Stomach smooth muscle (tissue), 2 donors: ENCODE results near the gene HMG20B.
A peak's percentile ranks its signal among the peaks of the same experiment; 100 is the strongest.

Experiments
- H3K27ac ChIP-seq: one replicate; pipeline ENCODE4 v1.7.0; 2013; ENCODE audit warnings: mild to moderate bottlenecking, low read length, inconsistent platforms
- H3K27me3 ChIP-seq, 2 donors: one replicate each; pipeline ENCODE4 v1.7.0; 2013; ENCODE audit warnings: low read length in 2 of 2; ENCODE audit not compliant: insufficient read depth in 2 of 2, control insufficient read depth in 1 of 2
- H3K36me3 ChIP-seq, 2 donors: one replicate each; pipeline ENCODE4 v1.7.0; 2013; ENCODE audit warnings: low read length in 2 of 2; ENCODE audit not compliant: control insufficient read depth in 2 of 2, insufficient read depth in 2 of 2
- H3K4me1 ChIP-seq: one replicate; pipeline ENCODE4 v1.7.0; 2013; ENCODE audit warnings: low read length; ENCODE audit not compliant: control insufficient read depth, insufficient read depth
- H3K4me3 ChIP-seq, 2 donors: one replicate each; pipeline ENCODE4 v1.7.0; 2013; ENCODE audit warnings: low read length in 2 of 2
- H3K9ac ChIP-seq, 2 donors: one replicate each; pipeline ENCODE4 v1.7.0; 2013; ENCODE audit warnings: low read length in 2 of 2, mild to moderate bottlenecking in 1 of 2
- H3K9me3 ChIP-seq, 2 donors: one replicate each; pipeline ENCODE4 v1.7.0; 2013; ENCODE audit warnings: low read length in 2 of 2; ENCODE audit not compliant: control insufficient read depth in 2 of 2
- donor health status: healthy.
- donor health status: Pancreatic carcinoma.

The HMG20B gene

GRCh38 chr19:3586707-3587346, 14.1 kb downstream of the HMG20B start:
- peaks cover 19% of the 10 kb centered on the region for H3K4me1 ChIP-seq
- no peaks in the 10 kb centered on the region for H3K36me3 ChIP-seq
- H3K27me3 ChIP-seq = peaks cover 7 to 16% of the 10 kb centered on the region in 2 donors

GRCh38 chr19:3589439-3589838, 16.7 kb downstream of the HMG20B start:
- H3K27me3 ChIP-seq = peaks cover 6 to 16% of the 10 kb centered on the region in 2 donors
- no peaks in the 10 kb centered on the region for H3K36me3 ChIP-seq
- no peak overlapping the region for H3K9ac ChIP-seq
- no peaks in the 10 kb centered on the region for H3K9me3 ChIP-seq
- no peak overlapping the region for H3K4me3 ChIP-seq
- H3K4me1 ChIP-seq = peaks cover 19% of the 10 kb centered on the region
- H3K27ac ChIP-seq = no peak overlapping the region

More at GRCh38 chr19:3586707-3587346, 14.1 kb downstream of the HMG20B start:
- Histone ChIP-seq H3K27ac (no peak overlapping the region), H3K9me3 (no peaks in the 10 kb centered on the region), H3K9ac (no peak overlapping the region), H3K4me3 (peak overlapping the region; percentile 29 to 40)

GRCh38 chr19:3589949-3590348, 17.2 kb downstream of the HMG20B start:
- H3K9me3 ChIP-seq = no peaks in the 10 kb centered on the region
- H3K4me1 ChIP-seq = peaks cover 19% of the 10 kb centered on the region
- H3K27ac ChIP-seq = no peak overlapping the region
- peaks cover 4 to 16% of the 10 kb centered on the region in 2 donors for H3K27me3 ChIP-seq
- H3K9ac ChIP-seq = no peak overlapping the region
- H3K36me3 ChIP-seq = no peaks in the 10 kb centered on the region
- no peak overlapping the region for H3K4me3 ChIP-seq

- H3K9me3 ChIP-seq = no peaks in the 10 kb centered on the region
- H3K4me1 ChIP-seq = peaks cover 10% of the 10 kb centered on the region
- peaks cover 0 to 6% of the 10 kb centered on the region in 2 donors for H3K27me3 ChIP-seq
- H3K36me3 ChIP-seq = no peaks in the 10 kb centered on the region
- H3K9ac ChIP-seq = no peak overlapping the region
- H3K4me3 ChIP-seq = no peak overlapping the region
- H3K27ac ChIP-seq = no peak overlapping the region
Observed at GRCh38 chr19:3590991-3591659, 18.4 kb downstream of the HMG20B start.

GRCh38 chr19:3591876-3592613, 19.3 kb downstream of the HMG20B start:
- H3K27ac ChIP-seq = no peak overlapping the region

GRCh38 chr19:3593156-3593555, 20.4 kb downstream of the HMG20B start:
- Histone ChIP-seq H3K27ac (no peak overlapping the region), H3K4me1 (no peaks in the 10 kb centered on the region)

More at GRCh38 chr19:3591876-3592613, 19.3 kb downstream of the HMG20B start:
- Histone ChIP-seq H3K36me3 (no peaks in the 10 kb centered on the region), H3K9me3 (no peaks in the 10 kb centered on the region), H3K4me1 (peaks cover 3% of the 10 kb centered on the region), H3K4me3 (no peak overlapping the region), H3K9ac (no peak overlapping the region), H3K27me3 (no peaks in the 10 kb centered on the region)

GRCh38 chr19:3595521-3596061, 22.8 kb downstream of the HMG20B start:
- no peak overlapping the region for H3K27ac ChIP-seq
- no peaks in the 10 kb centered on the region for H3K4me1 ChIP-seq
- no peak overlapping the region for H3K4me3 ChIP-seq
- no peaks in the 10 kb centered on the region for H3K36me3 ChIP-seq
- H3K9ac ChIP-seq = no peak overlapping the region
- no peaks in the 10 kb centered on the region for H3K27me3 ChIP-seq
- H3K9me3 ChIP-seq = no peaks in the 10 kb centered on the region

More at GRCh38 chr19:3593156-3593555, 20.4 kb downstream of the HMG20B start:
- Histone ChIP-seq H3K4me3 (no peak overlapping the region), H3K27me3 (no peaks in the 10 kb centered on the region), H3K9me3 (no peaks in the 10 kb centered on the region), H3K36me3 (no peaks in the 10 kb centered on the region), H3K9ac (no peak overlapping the region)

GRCh38 chr19:3599776-3600187, 27.0 kb downstream of the HMG20B start:
- Histone ChIP-seq H3K9ac (no peak overlapping the region), H3K9me3 (no peaks in the 10 kb centered on the region), H3K27me3 (no peaks in the 10 kb centered on the region)

GRCh38 chr19:3601021-3601420, 28.3 kb downstream of the HMG20B start:
- no peaks in the 10 kb centered on the region for H3K36me3 ChIP-seq
- no peak overlapping the region for H3K4me3 ChIP-seq
- H3K27ac ChIP-seq = no peak overlapping the region
- no peaks in the 10 kb centered on the region for H3K9me3 ChIP-seq
- H3K4me1 ChIP-seq = peaks cover 19% of the 10 kb centered on the region
- peaks cover 0 to 4% of the 10 kb centered on the region in 2 donors for H3K27me3 ChIP-seq
- no peak overlapping the region for H3K9ac ChIP-seq

More at GRCh38 chr19:3599776-3600187, 27.0 kb downstream of the HMG20B start:
- Histone ChIP-seq H3K4me1 (peaks cover 8% of the 10 kb centered on the region), H3K36me3 (no peaks in the 10 kb centered on the region), H3K4me3 (no peak overlapping the region), H3K27ac (no peak overlapping the region)

- no peak overlapping the region for H3K4me3 ChIP-seq
- peaks cover 0 to 5% of the 10 kb centered on the region in 2 donors for H3K27me3 ChIP-seq
- peaks cover 38% of the 10 kb centered on the region for H3K4me1 ChIP-seq
- peak overlapping the region; percentile 18 for H3K27ac ChIP-seq
- no peaks in the 10 kb centered on the region for H3K9me3 ChIP-seq
- no peaks in the 10 kb centered on the region for H3K36me3 ChIP-seq
- H3K9ac ChIP-seq = no peak overlapping the region
Observed at GRCh38 chr19:3603121-3603811, 30.5 kb downstream of the HMG20B start.
